ENCODE measurements around the gene PLPPR2. TPM values are rescaled to one million over a fixed set of nuclear protein-coding genes. Genes with fewer than 3 reads are reported as not detected.

The PLPPR2 gene
- total RNA-seq, 1 experiment from 2014 or later: 19.0 TPM

DNA sequence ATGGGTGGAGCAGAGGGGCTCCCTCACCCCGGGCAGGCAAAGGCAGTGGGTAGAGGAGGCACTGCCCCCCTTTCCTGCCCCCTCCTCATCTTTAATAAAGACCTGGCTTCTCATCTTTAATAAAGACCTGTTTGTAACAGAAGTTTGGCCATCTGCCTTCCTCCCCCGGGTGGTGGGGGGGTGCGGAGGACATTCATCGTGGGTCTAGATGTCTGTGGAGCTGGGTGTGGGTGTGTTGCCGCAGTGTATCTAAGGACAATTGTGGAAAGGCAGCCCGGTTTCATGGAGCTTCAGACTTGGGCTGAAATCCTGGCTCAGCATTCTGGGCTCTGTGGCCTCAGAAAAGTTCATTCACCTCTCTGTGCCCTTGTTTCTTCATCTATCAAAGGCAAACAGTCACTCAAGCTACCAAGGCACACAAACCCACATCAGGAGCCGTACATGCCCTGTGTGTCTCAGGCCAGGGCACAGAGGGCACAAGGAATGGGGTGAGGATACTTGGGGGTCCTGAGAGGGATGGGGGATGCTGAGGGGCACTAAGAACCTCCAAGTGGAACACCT is 10.4 kb downstream of the PLPPR2 start:
- DNase-seq (ENCODE audit: low spot score): no peak
- CTCF ChIA-PET: no interaction called here
- Histone ChIP-seq H3K27me3 (replicated peaks; ENCODE audit: insufficient read depth, low read depth, low read length, poor library complexity) (no peaks in the 10 kb centered on the region), H3K36me3 (ENCODE audit: insufficient read depth, low read length, poor library complexity, severe bottlenecking) (no peaks in the 10 kb centered on the region), H3K4me1 (ENCODE audit: insufficient read depth, low read length, poor library complexity, severe bottlenecking) (no peaks in the 10 kb centered on the region), H3K4me3 (ENCODE audit: low read depth, low read length, poor library complexity, severe bottlenecking) (no peak overlapping the region), H3K27ac (ENCODE audit: low read depth, low read length, poor library complexity, severe bottlenecking) (no peak overlapping the region), H3K9me3 (ENCODE audit: low read depth, low read length, poor library complexity, severe bottlenecking) (no peaks in the 10 kb centered on the region)
- POLR2A ChIA-PET (ENCODE audit: low non-redundant PET): no interaction called here
- intact Hi-C loops (cut with micrococcal nuclease; ENCODE audit: unreplicated experiment): no loop called here
- no TSS peak for BruUV-seq (replicated peaks)
- TF ChIP-seq EZH2 (IDR thresholded peaks at IDR 0.05; ENCODE audit: borderline replicate concordance, low read depth, low read length, poor library complexity, severe bottlenecking): no peak
- TF ChIP-seq, protein P1, sequence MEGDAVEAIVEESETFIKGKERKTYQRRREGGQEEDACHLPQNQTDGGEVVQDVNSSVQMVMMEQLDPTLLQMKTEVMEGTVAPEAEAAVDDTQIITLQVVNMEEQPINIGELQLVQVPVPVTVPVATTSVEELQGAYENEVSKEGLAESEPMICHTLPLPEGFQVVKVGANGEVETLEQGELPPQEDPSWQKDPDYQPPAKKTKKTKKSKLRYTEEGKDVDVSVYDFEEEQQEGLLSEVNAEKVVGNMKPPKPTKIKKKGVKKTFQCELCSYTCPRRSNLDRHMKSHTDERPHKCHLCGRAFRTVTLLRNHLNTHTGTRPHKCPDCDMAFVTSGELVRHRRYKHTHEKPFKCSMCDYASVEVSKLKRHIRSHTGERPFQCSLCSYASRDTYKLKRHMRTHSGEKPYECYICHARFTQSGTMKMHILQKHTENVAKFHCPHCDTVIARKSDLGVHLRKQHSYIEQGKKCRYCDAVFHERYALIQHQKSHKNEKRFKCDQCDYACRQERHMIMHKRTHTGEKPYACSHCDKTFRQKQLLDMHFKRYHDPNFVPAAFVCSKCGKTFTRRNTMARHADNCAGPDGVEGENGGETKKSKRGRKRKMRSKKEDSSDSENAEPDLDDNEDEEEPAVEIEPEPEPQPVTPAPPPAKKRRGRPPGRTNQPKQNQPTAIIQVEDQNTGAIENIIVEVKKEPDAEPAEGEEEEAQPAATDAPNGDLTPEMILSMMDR (conservative IDR thresholded peaks at IDR 0.05; ENCODE audit: low read depth, low read length): no peak

- TF ChIP-seq, protein P1 (conservative IDR thresholded peaks at IDR 0.05; ENCODE audit: low read depth, low read length): no peak
- TF ChIP-seq EZH2 (IDR thresholded peaks at IDR 0.05; ENCODE audit: borderline replicate concordance, low read depth, low read length, poor library complexity, severe bottlenecking): no peak
- CTCF ChIA-PET: no interaction called here
- Histone ChIP-seq H3K36me3 (ENCODE audit: insufficient read depth, low read length, poor library complexity, severe bottlenecking) (no peaks in the 10 kb centered on the region), H3K27ac (ENCODE audit: low read depth, low read length, poor library complexity, severe bottlenecking) (no peak overlapping the region), H3K9me3 (ENCODE audit: low read depth, low read length, poor library complexity, severe bottlenecking) (no peaks in the 10 kb centered on the region), H3K27me3 (replicated peaks; ENCODE audit: insufficient read depth, low read depth, low read length, poor library complexity) (no peaks in the 10 kb centered on the region), H3K4me1 (ENCODE audit: insufficient read depth, low read length, poor library complexity, severe bottlenecking) (no peaks in the 10 kb centered on the region), H3K4me3 (ENCODE audit: low read depth, low read length, poor library complexity, severe bottlenecking) (no peak overlapping the region)
- no peak for DNase-seq (ENCODE audit: low spot score)
- intact Hi-C loops (cut with micrococcal nuclease; ENCODE audit: unreplicated experiment): no loop called here
- no TSS peak for BruUV-seq (replicated peaks)
- POLR2A ChIA-PET (ENCODE audit: low non-redundant PET): no interaction called here
Measured at GRCh38 chr19:11367528-11367927, 12.3 kb downstream of the PLPPR2 start.

DNA sequence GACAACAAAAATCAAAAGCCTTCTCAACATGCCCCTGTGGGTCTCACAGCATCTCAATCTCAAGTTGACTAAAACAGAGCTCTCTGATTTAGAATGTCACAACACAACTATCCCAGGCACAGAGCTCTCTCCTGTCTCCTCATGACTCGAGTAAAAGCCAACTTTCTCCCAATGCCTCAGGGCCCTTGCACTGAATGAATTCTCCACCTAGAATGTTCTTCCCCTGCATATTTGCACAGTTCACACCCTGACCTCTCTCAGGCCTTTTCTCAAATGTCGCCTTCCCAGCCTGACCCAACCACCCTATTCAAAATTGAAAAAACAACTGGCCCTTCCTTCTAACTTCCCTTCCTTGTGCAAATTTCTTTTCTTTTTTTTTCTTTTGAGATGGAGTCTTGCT is 15.5 kb downstream of the PLPPR2 start:
- Histone ChIP-seq H3K9me3 (ENCODE audit: low read depth, low read length, poor library complexity, severe bottlenecking) (no peaks in the 10 kb centered on the region), H3K27ac (ENCODE audit: low read depth, low read length, poor library complexity, severe bottlenecking) (no peak overlapping the region), H3K36me3 (ENCODE audit: insufficient read depth, low read length, poor library complexity, severe bottlenecking) (no peaks in the 10 kb centered on the region), H3K4me3 (ENCODE audit: low read depth, low read length, poor library complexity, severe bottlenecking) (no peak overlapping the region), H3K27me3 (replicated peaks; ENCODE audit: insufficient read depth, low read depth, low read length, poor library complexity) (no peaks in the 10 kb centered on the region), H3K4me1 (ENCODE audit: insufficient read depth, low read length, poor library complexity, severe bottlenecking) (peaks cover 11% of the 10 kb centered on the region)
- ChIA-PET POLR2A (ENCODE audit: low non-redundant PET) (no interaction called here), CTCF (interaction anchor here (0.6 kb wide), 1 partner anchor 35 kb away, joined by 8 read pairs; no protein-coding TSS in a partner anchor)
- TF ChIP-seq, protein P1 (conservative IDR thresholded peaks at IDR 0.05; ENCODE audit: low read depth, low read length): no peak
- TF ChIP-seq EZH2 (IDR thresholded peaks at IDR 0.05; ENCODE audit: borderline replicate concordance, low read depth, low read length, poor library complexity, severe bottlenecking): no peak
- intact Hi-C loops (cut with micrococcal nuclease; ENCODE audit: unreplicated experiment): no loop called here
- DNase-seq (ENCODE audit: low spot score): no peak
- no TSS peak for BruUV-seq (replicated peaks)
